GM10248 (cell line): ENCODE measurements around the gene TMEM176B.

ENCODE experiments used
- CTCF ChIA-PET: fragments of 300-600 bp; sonication (Branson Sonifier 250); formaldehyde crosslinking; extraction: SDS; loops from one replicate; lab custom pipeline; 2021; ENCODE audit warnings: antibody characterized with exemption; lab: Yijun Ruan, JAX
- POLR2A ChIA-PET: fragments of 350-650 bp; sonication (Branson Sonifier 250); formaldehyde crosslinking; extraction: SDS; loops from one replicate; lab custom pipeline; 2020; ENCODE audit warnings: antibody characterized with exemption; lab: Yijun Ruan, JAX
- DNase-seq: peaks from one replicate; pipeline ENCODE4 v3.0.0; 2012; ENCODE audit errors: extremely low spot score
- TF ChIP-seq, protein P1 (sequence below): IDR thresholded peaks from 2 replicates; pipeline ENCODE4 v1.5.1; 2012; ENCODE audit warnings: mild to moderate bottlenecking, low read depth; ENCODE audit errors: extremely low read depth, missing control alignments, control extremely low read depth

Gene TMEM176B

DNA sequence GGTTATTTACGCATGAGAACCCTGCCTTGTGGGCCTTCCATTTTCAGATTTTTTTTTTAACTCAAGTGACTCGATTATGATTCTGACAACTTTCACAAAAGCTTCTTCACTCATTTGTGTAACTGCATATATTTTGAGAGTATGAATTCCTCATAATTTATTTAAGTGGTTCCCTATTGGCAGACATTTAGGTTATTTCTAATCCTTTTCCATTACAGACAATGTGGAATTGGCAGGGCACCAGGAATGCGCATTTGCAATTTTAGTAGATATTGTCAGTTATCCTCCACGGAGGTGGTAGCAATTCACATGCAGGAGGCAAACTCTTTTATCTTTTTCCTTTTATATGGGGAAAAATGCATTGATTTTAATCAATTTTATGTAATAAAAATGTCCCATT lies 2.5 kb downstream of the TMEM176B start:
- DNase-seq: no peak
- TF ChIP-seq, protein P1, sequence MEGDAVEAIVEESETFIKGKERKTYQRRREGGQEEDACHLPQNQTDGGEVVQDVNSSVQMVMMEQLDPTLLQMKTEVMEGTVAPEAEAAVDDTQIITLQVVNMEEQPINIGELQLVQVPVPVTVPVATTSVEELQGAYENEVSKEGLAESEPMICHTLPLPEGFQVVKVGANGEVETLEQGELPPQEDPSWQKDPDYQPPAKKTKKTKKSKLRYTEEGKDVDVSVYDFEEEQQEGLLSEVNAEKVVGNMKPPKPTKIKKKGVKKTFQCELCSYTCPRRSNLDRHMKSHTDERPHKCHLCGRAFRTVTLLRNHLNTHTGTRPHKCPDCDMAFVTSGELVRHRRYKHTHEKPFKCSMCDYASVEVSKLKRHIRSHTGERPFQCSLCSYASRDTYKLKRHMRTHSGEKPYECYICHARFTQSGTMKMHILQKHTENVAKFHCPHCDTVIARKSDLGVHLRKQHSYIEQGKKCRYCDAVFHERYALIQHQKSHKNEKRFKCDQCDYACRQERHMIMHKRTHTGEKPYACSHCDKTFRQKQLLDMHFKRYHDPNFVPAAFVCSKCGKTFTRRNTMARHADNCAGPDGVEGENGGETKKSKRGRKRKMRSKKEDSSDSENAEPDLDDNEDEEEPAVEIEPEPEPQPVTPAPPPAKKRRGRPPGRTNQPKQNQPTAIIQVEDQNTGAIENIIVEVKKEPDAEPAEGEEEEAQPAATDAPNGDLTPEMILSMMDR: no peak
- ChIA-PET CTCF (interaction anchor here (1.9 kb wide), 1 partner anchor 18 kb away, joined by 5 read pairs; no protein-coding TSS in a partner anchor), POLR2A (no interaction called here)

DNA sequence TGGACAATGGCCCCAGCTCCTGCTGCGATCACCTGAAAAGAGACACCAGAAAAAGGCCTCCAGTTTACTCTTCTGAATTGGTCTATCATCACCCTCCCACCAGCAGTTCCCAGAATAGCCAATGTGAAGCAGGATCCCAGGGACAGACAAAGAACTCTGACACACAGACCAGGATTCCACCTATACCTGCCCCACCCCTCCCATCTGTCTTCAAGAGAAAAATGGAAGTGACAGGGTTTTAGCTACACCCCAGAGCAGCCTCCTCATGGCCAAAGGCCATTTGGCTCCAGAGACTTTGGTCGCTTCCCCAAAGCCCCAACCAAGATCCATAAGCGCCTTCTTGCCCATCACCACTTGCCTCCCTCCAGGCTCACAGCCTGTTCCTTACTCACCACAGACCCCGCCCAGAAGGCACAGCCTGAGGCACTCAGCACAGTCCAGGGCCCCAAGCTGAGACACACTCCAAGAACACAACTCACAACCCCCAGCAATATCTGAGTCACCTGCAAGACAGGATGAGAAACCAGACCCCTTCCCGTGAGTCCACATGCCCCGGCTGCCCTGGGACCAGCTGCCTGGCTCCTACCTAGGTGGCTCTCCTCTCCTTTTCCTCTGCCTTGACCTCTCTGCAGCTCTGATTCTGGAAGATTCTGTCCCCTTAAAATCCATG lies 6.5 kb downstream of the TMEM176B start:
- ChIA-PET POLR2A (no interaction called here), CTCF (interaction anchor here (1.1 to 2.9 kb wide), 3 partner anchors 14 to 378 kb away, joined by 3 to 9 read pairs (median 4); no protein-coding TSS in a partner anchor)
- no peak for DNase-seq

DNA sequence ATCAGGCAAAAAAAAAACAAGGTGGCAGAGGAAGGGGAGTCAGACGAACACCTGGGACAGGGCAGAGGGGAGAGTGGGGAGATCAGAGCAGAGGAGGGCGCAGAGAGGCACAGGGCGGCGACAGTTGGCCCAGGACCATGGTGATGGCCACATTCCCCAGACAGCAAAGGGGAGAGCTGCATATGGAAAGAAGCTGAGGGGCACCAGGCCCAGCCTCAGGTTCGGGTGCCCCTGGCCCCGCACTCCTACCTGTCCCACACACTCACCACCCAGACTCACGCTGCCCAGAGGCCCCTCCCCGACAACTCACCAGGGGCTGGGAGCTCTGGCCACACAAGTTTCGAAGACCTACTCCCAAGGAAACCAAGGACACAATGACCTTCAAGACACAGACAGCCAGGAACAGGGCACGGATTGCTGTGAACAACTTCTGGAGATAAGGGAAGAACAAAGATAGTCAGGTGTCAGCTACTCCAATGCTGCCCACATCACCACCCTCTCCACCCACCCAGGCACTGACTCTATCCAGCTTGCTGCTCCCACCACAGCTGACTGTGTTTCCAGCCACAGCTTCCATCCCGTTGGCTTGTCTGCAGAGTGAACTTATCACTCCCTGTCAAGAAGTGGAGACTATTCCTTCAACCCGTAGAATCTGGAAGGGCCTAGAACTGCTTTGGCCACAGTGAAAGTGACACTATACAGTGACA lies 8.3 kb downstream of the TMEM176B start:
- TF ChIP-seq, protein P1: no peak
- CTCF ChIA-PET: interaction anchor here (1.1 kb wide), 1 partner anchor 12 kb away, joined by 3 read pairs; no protein-coding TSS in a partner anchor
- POLR2A ChIA-PET: no interaction called here
- no peak for DNase-seq

More for the DNA sequence above, 6.5 kb downstream of the TMEM176B start:
- TF ChIP-seq, protein P1: no peak

DNA sequence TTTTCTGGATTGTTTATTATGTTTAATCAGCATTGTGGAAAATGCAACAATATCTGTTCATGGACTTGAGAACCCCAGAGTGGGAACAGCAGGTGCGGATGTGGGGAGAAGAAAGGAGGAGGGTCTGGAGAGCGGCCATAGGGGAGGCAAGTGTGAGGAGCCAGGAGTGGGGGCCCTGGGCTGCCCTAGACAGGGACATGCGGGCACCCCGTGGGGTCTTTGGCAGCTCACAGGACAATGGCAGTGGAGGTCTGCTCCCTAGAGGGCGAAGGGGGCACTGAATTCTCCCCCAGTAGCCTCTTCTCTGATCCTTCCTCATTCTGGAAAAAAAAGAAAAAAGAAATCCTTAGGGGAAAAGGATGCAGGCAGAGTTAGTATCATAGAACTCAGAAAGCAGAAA lies 8.9 kb downstream of the TMEM176B start:
- ChIA-PET POLR2A (no interaction called here), CTCF (no interaction called here)
- TF ChIP-seq, protein P1: no peak
- DNase-seq: no peak

DNA sequence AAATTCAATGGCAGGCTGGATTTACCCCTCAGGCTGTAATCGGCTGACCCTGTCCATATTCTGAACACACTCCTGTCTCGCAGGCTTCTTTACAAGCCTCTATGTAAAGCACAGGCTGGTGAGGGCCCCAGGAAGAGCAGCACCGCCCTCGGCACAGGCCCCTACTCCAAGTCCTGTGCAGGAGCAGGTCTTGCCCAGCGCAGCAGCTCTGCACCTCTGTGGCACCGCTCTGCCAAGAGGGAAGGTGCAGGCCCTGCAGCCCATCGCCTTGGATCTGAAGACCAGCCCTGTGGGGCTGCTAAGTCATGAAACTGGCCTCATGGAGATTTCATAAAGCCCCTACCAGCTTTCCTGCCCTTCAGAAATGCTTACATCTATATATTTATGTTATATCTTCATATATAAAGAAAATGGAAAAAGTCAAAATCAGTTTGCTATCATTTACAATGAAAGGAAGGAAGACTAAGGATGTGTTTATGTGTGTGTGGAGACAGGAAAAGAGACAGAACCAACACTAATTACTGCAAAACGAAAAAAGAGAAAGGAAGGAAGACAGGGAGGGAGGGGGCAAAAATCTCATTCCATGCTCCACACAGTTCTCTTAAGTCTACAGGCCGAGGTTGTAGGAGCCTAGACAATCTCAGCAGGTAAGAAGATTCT lies 9.6 kb downstream of the TMEM176B start:
- POLR2A ChIA-PET: no interaction called here
- CTCF ChIA-PET: no interaction called here
- no peak for DNase-seq
- TF ChIP-seq, protein P1: no peak

DNA sequence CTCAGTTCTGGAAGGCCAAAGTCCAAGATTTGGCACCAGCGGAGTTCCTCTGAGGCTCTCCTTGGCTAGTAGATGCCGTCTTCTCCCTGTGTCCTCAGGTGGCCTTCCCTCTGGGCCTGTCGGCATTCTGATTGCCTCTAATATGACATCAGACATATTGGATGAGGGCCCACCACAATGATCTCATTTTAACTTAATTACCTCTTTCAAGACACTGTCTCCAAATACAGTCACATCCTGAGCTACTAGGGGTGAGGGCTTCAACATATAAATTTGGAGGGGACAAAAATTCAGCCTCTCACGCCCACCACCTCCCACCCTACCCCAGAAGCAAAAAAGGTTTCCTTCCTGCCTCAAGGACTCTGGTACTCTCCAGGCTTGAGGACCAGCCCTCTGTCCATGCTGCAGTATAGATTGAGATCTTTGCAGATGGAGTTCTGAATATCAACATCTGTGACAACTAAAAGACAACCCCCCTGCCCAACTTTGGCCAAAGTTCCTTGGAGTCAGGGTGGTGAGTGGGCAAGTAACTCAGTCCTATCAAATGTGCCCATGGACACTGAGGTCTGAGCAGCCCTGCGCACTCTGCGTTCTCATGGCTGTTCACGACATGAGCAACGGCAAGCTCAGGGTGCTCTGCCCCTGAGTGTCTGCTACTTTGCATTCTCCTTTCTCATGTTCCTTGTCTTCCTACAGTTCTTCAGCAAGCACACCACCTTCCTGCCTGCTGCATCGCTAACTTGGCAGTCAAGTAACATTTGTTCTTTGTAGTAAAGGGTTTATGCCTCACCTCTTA lies 11.5 kb downstream of the TMEM176B start:
- TF ChIP-seq, protein P1: no peak
- ChIA-PET POLR2A (no interaction called here), CTCF (interaction anchor here (0.9 to 1.7 kb wide), 3 partner anchors 10 to 340 kb away, joined by 3 to 11 read pairs (median 4); no protein-coding TSS in a partner anchor)
- DNase-seq: no peak
